Natural killer cell (primary cell): ENCODE measurements around the gene PCDH7. TPM values are rescaled to one million over a fixed set of nuclear protein-coding genes. Genes with fewer than 3 reads are reported as not detected.

Source experiments
- ATAC-seq, 3 donors: fragments of 150-1000 bp in 2 of 3; fragments of 200-7000 bp in 1 of 3; cut with Tn5 transposase; 1 replicate in 1 of 3; 2 replicates in 2 of 3; pipeline ENCODE4 v1.10.0; 2021; ENCODE audit warnings: mild to moderate bottlenecking in 2 of 3, moderate library complexity in 2 of 3
- DNase-seq, 2 donors: peaks; one replicate each; pipeline versions ENCODE4 v3.0.0 to v3.0.0-alpha.2; 2013 to 2021; ENCODE audit warnings: mixed read lengths in 1 of 2
- H3K27ac ChIP-seq: one replicate; pipeline ENCODE4 v1.5.1; 2013; ENCODE audit warnings: mild to moderate bottlenecking, low read length
- H3K27me3 ChIP-seq: one replicate; pipeline ENCODE4 v1.6.1; 2013; ENCODE audit warnings: low read length; ENCODE audit not compliant: control insufficient read depth, insufficient read depth
- H3K36me3 ChIP-seq: one replicate; pipeline ENCODE4 v1.6.1; 2013; ENCODE audit warnings: low read length; ENCODE audit not compliant: control insufficient read depth, insufficient read depth
- H3K4me1 ChIP-seq: one replicate; pipeline ENCODE4 v1.6.1; 2013; ENCODE audit warnings: low read length; ENCODE audit not compliant: control insufficient read depth, insufficient read depth
- H3K4me3 ChIP-seq: one replicate; pipeline ENCODE4 v1.5.1; 2013; ENCODE audit warnings: low read length
- H3K9me3 ChIP-seq: one replicate; pipeline ENCODE4 v1.6.1; 2013; ENCODE audit warnings: low read length; ENCODE audit not compliant: control insufficient read depth, insufficient read depth
- H3K27ac Mint-ChIP-seq, 2 donors: one replicate each; pipeline ENCODE4 v1.8.0; 2022; ENCODE audit warnings: mild to moderate bottlenecking in 2 of 2, mixed read lengths in 2 of 2, moderate library complexity in 1 of 2
- H3K27me3 Mint-ChIP-seq, 2 donors: one replicate each; pipeline ENCODE4 v1.8.0; 2022; ENCODE audit warnings: low read depth in 2 of 2, mixed read lengths in 2 of 2
- H3K36me3 Mint-ChIP-seq: one replicate; pipeline ENCODE4 v1.8.0; 2022; ENCODE audit warnings: mixed read lengths
- H3K4me1 Mint-ChIP-seq, 2 donors: one replicate each; pipeline ENCODE4 v1.8.0; 2022; ENCODE audit warnings: mixed read lengths in 2 of 2
- H3K4me3 Mint-ChIP-seq: one replicate; pipeline ENCODE4 v1.8.0; 2022; ENCODE audit warnings: mild to moderate bottlenecking, moderate library complexity, mixed read lengths
- H3K9me3 Mint-ChIP-seq, 2 donors: one replicate each; pipeline ENCODE4 v1.8.0; 2022; ENCODE audit warnings: mixed read lengths in 2 of 2
- CTCF ChIP-seq: fragments of 200-600 bp; IDR thresholded peaks from one replicate; pipeline ENCODE4 v1.8.0; 2022; ENCODE audit warnings: antibody characterized with exemption
- WGBS: methylation state at CpG from one replicate; pipeline ENCODE4 v1.1.7; 2013; ENCODE audit warnings: missing lambda C conversion rate; ENCODE audit not compliant: insufficient coverage; 5-methylcytosine and 5-hydroxymethylcytosine counted together
- intact Hi-C: fragments of 100-400 bp; cut with micrococcal nuclease; formaldehyde crosslinking; loops from one replicate; pipeline ENCODE4 v1.14.2; 2022
- total RNA-seq, 4 donors: library from RNA; stranded (reverse); fragments of 120-200 nt in 1 of 4; gene quantifications; one replicate each; pipeline versions ENCODE4 v1.2.3 to v1.2.4, GENCODE V29; 2013 to 2022

PCDH7 gene
- total RNA-seq, 3 donors from 2014 or later (not counting 1 experiment from before 2014, with no cell fraction given): not detected

- Histone ChIP-seq H3K4me3 (no peak overlapping the region), H3K36me3 (no peaks in the 10 kb centered on the region), H3K27me3 (no peaks in the 10 kb centered on the region), H3K4me1 (no peaks in the 10 kb centered on the region), H3K27ac (no peak overlapping the region), H3K9me3 (no peaks in the 10 kb centered on the region)
- Mint-ChIP-seq H3K27me3 (no peaks in the 10 kb centered on the region), H3K27ac (no peak overlapping the region), H3K4me3 (no peak overlapping the region), H3K9me3 (peaks cover 3 to 5% of the 10 kb centered on the region in 2 donors), H3K36me3 (no peaks in the 10 kb centered on the region), H3K4me1 (no peaks in the 10 kb centered on the region)
- no peak for ATAC-seq
- TF ChIP-seq CTCF: no peak
- intact Hi-C loops: no loop called here
- DNase-seq: no peak
- WGBS: 66% methylated on average over 2 of the region's 4 CpGs
Observed at GRCh38 chr4:30765022-30765421, 44.9 kb downstream of the PCDH7 start.

GRCh38 chr4:30767147-30767845 is 47.1 kb downstream of the PCDH7 start:
- Mint-ChIP-seq H3K4me1 (no peaks in the 10 kb centered on the region), H3K36me3 (no peaks in the 10 kb centered on the region), H3K27ac (no peak overlapping the region), H3K4me3 (no peak overlapping the region), H3K27me3 (no peaks in the 10 kb centered on the region), H3K9me3 (peaks cover 2 to 5% of the 10 kb centered on the region in 2 donors)
- Histone ChIP-seq H3K27me3 (no peaks in the 10 kb centered on the region), H3K27ac (no peak overlapping the region), H3K9me3 (no peaks in the 10 kb centered on the region), H3K4me1 (no peaks in the 10 kb centered on the region), H3K36me3 (no peaks in the 10 kb centered on the region), H3K4me3 (no peak overlapping the region)
- intact Hi-C loops: no loop called here
- WGBS: 83% methylated on average over 8 of the region's 8 CpGs
- DNase-seq (no peak), ATAC-seq (no peak)
- TF ChIP-seq CTCF: no peak

GRCh38 chr4:30768277-30768676 is 48.1 kb downstream of the PCDH7 start:
- WGBS: 55% methylated on average over 2 of the region's 2 CpGs

More at GRCh38 chr4:30768277-30768676, 48.1 kb downstream of the PCDH7 start:
- Histone ChIP-seq H3K4me1 (no peaks in the 10 kb centered on the region), H3K36me3 (no peaks in the 10 kb centered on the region), H3K27ac (no peak overlapping the region), H3K4me3 (no peak overlapping the region), H3K27me3 (no peaks in the 10 kb centered on the region), H3K9me3 (no peaks in the 10 kb centered on the region)
- ATAC-seq: no peak
- peaks cover 3 to 5% of the 10 kb centered on the region in 2 donors for H3K9me3 Mint-ChIP-seq
- no peaks in the 10 kb centered on the region for H3K4me1 Mint-ChIP-seq
- no peaks in the 10 kb centered on the region for H3K27me3 Mint-ChIP-seq
- H3K27ac Mint-ChIP-seq: no peak overlapping the region
- no peak overlapping the region for H3K4me3 Mint-ChIP-seq
- intact Hi-C loops: no loop called here
- DNase-seq: no peak
- H3K36me3 Mint-ChIP-seq: no peaks in the 10 kb centered on the region
- no peak for TF ChIP-seq CTCF
